BLaER1 treated with 17β-estradiol and CSF1 and Interleukin-3, amounts not matched to agents 10 nM and 100 nM (cell line): Measurements from ENCODE around the gene CADM1.
A peak's percentile ranks its signal among the peaks of the same experiment; 100 is the strongest.

Source experiments
- H3K27ac ChIP-seq, 11 experiments: shearing (Covaris generic); formaldehyde crosslinking; 2 replicates each; pipeline ENCODE4 v1.8.1; 2022
- H3K27me3 ChIP-seq, 11 experiments: shearing (Covaris generic); formaldehyde crosslinking; 2 replicates each; pipeline ENCODE4 v1.8.1; 2022
- H3K36me3 ChIP-seq, 11 experiments: shearing (Covaris generic); formaldehyde crosslinking; 2 replicates each; pipeline ENCODE4 v1.8.1; 2022
- H3K4me1 ChIP-seq, 10 experiments: shearing (Covaris generic); formaldehyde crosslinking; 2 replicates each; pipeline ENCODE4 v1.8.1; 2022
- H3K4me2 ChIP-seq, 11 experiments: shearing (Covaris generic); formaldehyde crosslinking; 2 replicates each; pipeline ENCODE4 v1.8.1; 2022
- H3K4me3 ChIP-seq, 10 experiments: shearing (Covaris generic); formaldehyde crosslinking; 2 replicates each; pipeline ENCODE4 v1.8.1; 2022
- H3K9ac ChIP-seq, 11 experiments: shearing (Covaris generic); formaldehyde crosslinking; 2 replicates each; pipeline ENCODE4 v1.8.1; 2022
- H3K9me3 ChIP-seq, 11 experiments: shearing (Covaris generic); formaldehyde crosslinking; replicated peaks in 1 of 11; 2 replicates each; pipeline ENCODE4 v1.8.1; 2022
- H4K20me1 ChIP-seq, 11 experiments: shearing (Covaris generic); formaldehyde crosslinking; 2 replicates each; pipeline ENCODE4 v1.8.1; 2022
- Cebpa-rat ChIP-seq, 11 experiments: shearing (Covaris generic); IDR thresholded peaks; 2 replicates each; pipeline ENCODE4 v1.8.1; 2022

CADM1 gene

DNA sequence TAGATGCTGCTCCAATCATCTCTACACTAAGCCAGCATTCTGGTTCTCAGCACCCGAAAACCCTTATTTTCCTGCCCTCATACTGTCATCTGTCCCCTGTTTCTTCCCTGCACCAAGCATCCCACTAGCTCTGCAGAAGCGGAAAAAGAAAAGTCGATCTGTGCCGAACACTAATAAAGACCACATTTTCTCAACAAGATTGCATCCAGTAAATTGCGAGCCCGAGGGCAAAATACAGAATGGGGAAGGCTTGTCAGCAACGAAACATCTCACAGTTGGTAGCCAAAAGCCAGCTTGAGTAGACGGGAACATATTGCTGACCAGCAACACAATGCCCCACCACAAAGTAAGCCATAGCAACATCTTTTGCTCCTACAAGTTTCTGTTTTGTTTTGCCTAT lies 227.4 kb downstream of the CADM1 start:
- peaks cover 0 to 4% (median 0%) of the 10 kb centered on the region in 10 experiments; a peak in 1 of 20 replicates for H3K4me1 ChIP-seq
- no peak for TF ChIP-seq Cebpa-rat (IDR thresholded peaks at IDR 0.05)
- H3K9ac ChIP-seq = no peak overlapping the region
- H3K27me3 ChIP-seq = no peaks in the 10 kb centered on the region
- no peak overlapping the region for H3K4me2 ChIP-seq
- no peak overlapping the region for H3K27ac ChIP-seq
- H4K20me1 ChIP-seq = no peaks in the 10 kb centered on the region
- no peak overlapping the region for H3K4me3 ChIP-seq
- peaks cover 0 to 7% (median 0%) of the 10 kb centered on the region in 11 experiments; a peak in 1 of 22 replicates for H3K9me3 ChIP-seq
- H3K36me3 ChIP-seq = no peaks in the 10 kb centered on the region

DNA sequence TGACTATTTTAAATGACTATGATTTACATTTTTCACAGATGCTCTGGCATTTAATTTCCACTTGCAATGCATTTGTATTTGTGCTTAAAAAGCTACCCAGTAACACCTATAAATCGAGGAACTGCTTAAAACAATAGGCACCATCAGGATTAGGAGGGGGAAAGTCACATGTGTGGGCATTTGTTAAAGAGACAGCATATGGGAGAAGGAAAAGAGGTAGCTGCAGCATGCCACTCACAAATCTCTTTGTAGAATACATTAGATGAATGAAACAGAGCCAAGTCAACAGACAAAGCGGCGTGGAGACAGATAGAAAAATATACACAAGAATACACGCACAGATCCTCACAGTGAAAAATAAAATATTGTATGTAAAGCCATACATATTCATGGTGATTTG lies 228.0 kb downstream of the CADM1 start:
- no peaks in the 10 kb centered on the region for H3K36me3 ChIP-seq
- H3K27me3 ChIP-seq = no peaks in the 10 kb centered on the region
- peaks cover 0 to 4% (median 0%) of the 10 kb centered on the region in 10 experiments; a peak in 1 of 20 replicates for H3K4me1 ChIP-seq
- H3K9me3 ChIP-seq = peaks cover 0 to 7% (median 0%) of the 10 kb centered on the region in 11 experiments; a peak in 1 of 22 replicates
- H3K27ac ChIP-seq = no peak overlapping the region
- no peak overlapping the region for H3K9ac ChIP-seq
- no peak for TF ChIP-seq Cebpa-rat (IDR thresholded peaks at IDR 0.05)
- no peak overlapping the region for H3K4me3 ChIP-seq
- H3K4me2 ChIP-seq = no peak overlapping the region
- H4K20me1 ChIP-seq = no peaks in the 10 kb centered on the region

- H4K20me1 ChIP-seq = no peaks in the 10 kb centered on the region
- H3K9ac ChIP-seq = no peak overlapping the region
- TF ChIP-seq Cebpa-rat (IDR thresholded peaks at IDR 0.05) = no peak
- H3K9me3 ChIP-seq = peaks cover 0 to 7% (median 0%) of the 10 kb centered on the region in 11 experiments; a peak in 1 of 22 replicates
- no peaks in the 10 kb centered on the region for H3K36me3 ChIP-seq
- H3K4me2 ChIP-seq = no peak overlapping the region
- H3K27me3 ChIP-seq = no peaks in the 10 kb centered on the region
- H3K4me3 ChIP-seq = no peak overlapping the region
- no peak overlapping the region for H3K27ac ChIP-seq
- peaks cover 0 to 4% (median 0%) of the 10 kb centered on the region in 10 experiments; a peak in 1 of 20 replicates for H3K4me1 ChIP-seq
Measured at GRCh38 chr11:115275045-115275444, 229.2 kb downstream of the CADM1 start.

DNA sequence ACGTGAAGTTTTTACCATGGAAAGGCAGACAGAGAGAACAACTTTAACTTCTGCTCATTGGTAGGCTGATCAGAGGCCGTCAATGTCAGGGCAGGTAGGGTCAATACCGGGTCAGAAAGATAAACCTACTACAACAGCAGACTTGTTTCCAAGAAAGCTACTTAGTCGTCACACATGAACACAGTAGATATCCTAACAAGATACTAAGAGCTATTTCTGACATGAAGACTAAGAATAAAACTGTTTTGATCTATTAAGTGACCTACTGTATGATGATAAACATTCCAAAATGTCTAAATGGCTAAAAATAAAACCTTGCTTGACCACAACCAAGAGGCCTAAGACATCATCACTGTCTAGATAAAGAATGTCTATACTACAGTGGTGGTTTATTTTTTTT lies 231.3 kb downstream of the CADM1 start:
- Histone ChIP-seq H3K9me3 (peaks cover 0 to 7% (median 0%) of the 10 kb centered on the region in 11 experiments; a peak in 1 of 22 replicates), H3K9ac (no peak overlapping the region), H3K27me3 (no peaks in the 10 kb centered on the region), H3K27ac (no peak overlapping the region), H4K20me1 (no peaks in the 10 kb centered on the region), H3K4me1 (peaks cover 0 to 6% (median 0%) of the 10 kb centered on the region in 10 experiments; a peak in 1 of 20 replicates), H3K4me2 (peak overlapping the region in 2 of 11 experiments; percentile 6 to 10; a peak in 1 of 22 replicates), H3K36me3 (no peaks in the 10 kb centered on the region), H3K4me3 (no peak overlapping the region)
- no peak for TF ChIP-seq Cebpa-rat (IDR thresholded peaks at IDR 0.05)

DNA sequence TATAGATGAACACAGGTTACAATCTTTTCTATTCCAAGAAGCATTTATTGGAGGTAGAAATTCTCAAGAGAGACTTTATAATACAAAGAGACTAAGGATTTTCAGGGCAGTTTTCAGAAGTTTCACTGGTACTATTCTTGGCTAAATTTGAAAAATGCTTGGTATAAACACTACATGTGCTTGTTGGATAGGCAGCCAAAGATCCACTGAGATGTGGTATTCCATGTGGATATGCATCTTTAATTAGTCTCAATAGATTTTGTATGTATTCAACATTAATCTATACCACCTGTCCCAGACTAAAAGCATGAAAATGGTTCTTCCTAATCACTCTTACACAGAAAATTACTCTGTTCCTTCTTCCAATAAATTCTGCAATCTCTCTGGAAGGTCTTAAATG lies 232.6 kb downstream of the CADM1 start:
- no peak overlapping the region for H3K4me2 ChIP-seq
- H3K4me3 ChIP-seq = no peak overlapping the region
- peaks cover 0 to 6% (median 0%) of the 10 kb centered on the region in 10 experiments; a peak in 1 of 20 replicates for H3K4me1 ChIP-seq
- H3K9me3 ChIP-seq = peaks cover 0 to 7% (median 0%) of the 10 kb centered on the region in 11 experiments; a peak in 1 of 22 replicates
- no peaks in the 10 kb centered on the region for H4K20me1 ChIP-seq
- H3K36me3 ChIP-seq = no peaks in the 10 kb centered on the region
- no peak overlapping the region for H3K27ac ChIP-seq
- TF ChIP-seq Cebpa-rat (IDR thresholded peaks at IDR 0.05) = no peak
- H3K27me3 ChIP-seq = no peaks in the 10 kb centered on the region
- H3K9ac ChIP-seq = no peak overlapping the region

- H3K9ac ChIP-seq = no peak overlapping the region
- H3K36me3 ChIP-seq = no peaks in the 10 kb centered on the region
- H3K27me3 ChIP-seq = no peaks in the 10 kb centered on the region
- H4K20me1 ChIP-seq = no peaks in the 10 kb centered on the region
- no peak overlapping the region for H3K4me3 ChIP-seq
- no peak overlapping the region for H3K27ac ChIP-seq
- TF ChIP-seq Cebpa-rat (IDR thresholded peaks at IDR 0.05) = no peak
- H3K9me3 ChIP-seq = no peaks in the 10 kb centered on the region
- H3K4me1 ChIP-seq = peaks cover 0 to 6% (median 0%) of the 10 kb centered on the region in 10 experiments; a peak in 1 of 20 replicates
- H3K4me2 ChIP-seq = peak overlapping the region in 1 of 11 experiments; percentile 6; a peak in 1 of 22 replicates
Measured at GRCh38 chr11:115269191-115269950, 234.8 kb downstream of the CADM1 start.

DNA sequence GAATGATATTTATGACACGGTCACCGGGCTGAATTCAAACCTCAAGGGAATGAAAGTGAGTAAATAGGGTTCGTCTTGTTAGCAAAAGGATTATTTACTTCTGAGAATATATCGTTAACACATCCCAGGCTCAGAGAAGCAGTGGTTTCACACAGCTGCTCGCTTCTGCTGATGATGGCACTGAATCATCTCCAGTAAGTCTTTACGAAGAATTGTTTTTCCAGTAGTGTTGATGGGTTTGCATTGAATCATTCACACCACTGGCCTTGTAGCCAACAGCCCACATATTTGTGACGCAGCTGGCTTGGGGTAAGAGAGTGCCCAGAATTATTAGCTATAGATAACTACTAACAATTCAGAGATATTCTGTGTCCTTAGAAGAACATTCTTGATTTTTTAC lies 236.3 kb downstream of the CADM1 start:
- H3K36me3 ChIP-seq = no peaks in the 10 kb centered on the region
- H4K20me1 ChIP-seq = no peaks in the 10 kb centered on the region
- no peak overlapping the region for H3K4me3 ChIP-seq
- H3K9me3 ChIP-seq = no peaks in the 10 kb centered on the region
- peaks cover 0 to 6% (median 0%) of the 10 kb centered on the region in 10 experiments; a peak in 1 of 20 replicates for H3K4me1 ChIP-seq
- H3K27ac ChIP-seq = no peak overlapping the region
- no peak for TF ChIP-seq Cebpa-rat (IDR thresholded peaks at IDR 0.05)
- H3K4me2 ChIP-seq = no peak overlapping the region
- H3K27me3 ChIP-seq = no peaks in the 10 kb centered on the region
- H3K9ac ChIP-seq = no peak overlapping the region

GRCh38 chr11:115267238-115267781 lies 236.9 kb downstream of the CADM1 start:
- no peak for TF ChIP-seq Cebpa-rat (IDR thresholded peaks at IDR 0.05)
- H4K20me1 ChIP-seq = no peaks in the 10 kb centered on the region
- no peak overlapping the region for H3K4me3 ChIP-seq
- peaks cover 0 to 6% (median 0%) of the 10 kb centered on the region in 10 experiments; a peak in 1 of 20 replicates for H3K4me1 ChIP-seq
- H3K4me2 ChIP-seq = no peak overlapping the region
- no peak overlapping the region for H3K27ac ChIP-seq
- H3K27me3 ChIP-seq = no peaks in the 10 kb centered on the region
- no peaks in the 10 kb centered on the region for H3K9me3 ChIP-seq
- no peaks in the 10 kb centered on the region for H3K36me3 ChIP-seq
- H3K9ac ChIP-seq = no peak overlapping the region

GRCh38 chr11:115266066-115266639 lies 238.1 kb downstream of the CADM1 start:
- no peak overlapping the region for H3K27ac ChIP-seq
- no peaks in the 10 kb centered on the region for H3K36me3 ChIP-seq
- H3K4me2 ChIP-seq = no peak overlapping the region
- H3K27me3 ChIP-seq = no peaks in the 10 kb centered on the region
- H3K4me3 ChIP-seq = no peak overlapping the region
- H4K20me1 ChIP-seq = no peaks in the 10 kb centered on the region
- no peak overlapping the region for H3K9ac ChIP-seq
- TF ChIP-seq Cebpa-rat (IDR thresholded peaks at IDR 0.05) = no peak
- H3K4me1 ChIP-seq = 0 out of 20 replicates have a peak, but pooled peaks cover 0 to 6% (median 0%) of the 10 kb centered on the region in 10 experiments
- H3K9me3 ChIP-seq = no peaks in the 10 kb centered on the region
